ENCODE data around the gene TMEM117. TPM values are rescaled to one million over a fixed set of nuclear protein-coding genes. Genes with fewer than 3 reads are reported as not detected.
A peak's percentile ranks its signal among the peaks of the same experiment; 100 is the strongest.

TMEM117 gene
- total RNA-seq, 2 experiments from 2014 or later, result 1.6 to 1.7 TPM

GRCh38 chr12:43872396-43872795, 36.5 kb downstream of the TMEM117 start:
- no peaks in the 10 kb centered on the region for H3K27me3 Mint-ChIP-seq
- no peak for DNase-seq
- no peaks in the 10 kb centered on the region for H3K9me3 Mint-ChIP-seq
- H3K4me3 Mint-ChIP-seq, result no peak overlapping the region
- ChIA-PET CTCF (interaction anchor here (0.6 to 2.8 kb wide), 2 partner anchors 10 to 42 kb away, joined by 3 to 10 read pairs; no protein-coding TSS in a partner anchor), POLR2A (no interaction called here)
- no peaks in the 10 kb centered on the region for H3K4me1 Mint-ChIP-seq
- H3K27ac Mint-ChIP-seq, result no peak overlapping the region
- no peaks in the 10 kb centered on the region for H3K36me3 Mint-ChIP-seq (ENCODE audit: low read depth)

GRCh38 chr12:43878050-43878449, 42.2 kb downstream of the TMEM117 start:
- Mint-ChIP-seq H3K9me3 (no peaks in the 10 kb centered on the region), H3K4me1 (no peaks in the 10 kb centered on the region), H3K27me3 (no peaks in the 10 kb centered on the region), H3K4me3 (no peak overlapping the region), H3K27ac (no peak overlapping the region), H3K36me3 (ENCODE audit: low read depth) (no peaks in the 10 kb centered on the region)
- no peak for DNase-seq
- ChIA-PET CTCF (interaction anchor here (1.2 kb wide), 1 partner anchor 102 kb away, joined by 3 read pairs; no protein-coding TSS in a partner anchor), POLR2A (interaction anchor here (1.4 kb wide), 1 partner anchor 71 kb away, joined by 3 read pairs; no protein-coding TSS in a partner anchor)

- ChIA-PET CTCF (interaction anchor here (0.8 to 1.0 kb wide), 2 partner anchors 76 to 437 kb away, joined by 3 read pairs; no protein-coding TSS in a partner anchor), POLR2A (no interaction called here)
- no peaks in the 10 kb centered on the region for H3K36me3 Mint-ChIP-seq (ENCODE audit: low read depth)
These were observed 44.7 kb downstream of the TMEM117 start for GRCh38 chr12:43880547-43880946.

GRCh38 chr12:43882578-43883178, 46.8 kb downstream of the TMEM117 start:
- no peaks in the 10 kb centered on the region for H3K4me1 Mint-ChIP-seq

More at GRCh38 chr12:43880547-43880946, 44.7 kb downstream of the TMEM117 start:
- Mint-ChIP-seq H3K4me1 (no peaks in the 10 kb centered on the region), H3K4me3 (no peak overlapping the region), H3K27me3 (no peaks in the 10 kb centered on the region), H3K9me3 (no peaks in the 10 kb centered on the region), H3K27ac (no peak overlapping the region)
- no peak for DNase-seq

GRCh38 chr12:43883311-43883710, 47.4 kb downstream of the TMEM117 start:
- CTCF ChIA-PET, result interaction anchor here (0.7 to 3.1 kb wide), 13 partner anchors 8 to 439 kb away, joined by 3 to 29 read pairs (median 4); no protein-coding TSS in a partner anchor
- DNase-seq, result no peak
- POLR2A ChIA-PET, result interaction anchor here (1.2 to 1.4 kb wide), 2 partner anchors 77 to 124 kb away, joined by 5 to 8 read pairs; partner anchors contain the start of genes IRAK4, PUS7L and TWF1
- H3K9me3 Mint-ChIP-seq, result no peaks in the 10 kb centered on the region
- H3K4me3 Mint-ChIP-seq, result no peak overlapping the region
- H3K27ac Mint-ChIP-seq, result no peak overlapping the region
- no peaks in the 10 kb centered on the region for H3K27me3 Mint-ChIP-seq
- H3K4me1 Mint-ChIP-seq, result no peaks in the 10 kb centered on the region
- no peaks in the 10 kb centered on the region for H3K36me3 Mint-ChIP-seq (ENCODE audit: low read depth)

More at GRCh38 chr12:43882578-43883178, 46.8 kb downstream of the TMEM117 start:
- Mint-ChIP-seq H3K27me3 (no peaks in the 10 kb centered on the region), H3K36me3 (ENCODE audit: low read depth) (no peaks in the 10 kb centered on the region), H3K9me3 (no peaks in the 10 kb centered on the region), H3K4me3 (no peak overlapping the region), H3K27ac (no peak overlapping the region)
- ChIA-PET POLR2A (interaction anchor here (1.2 to 1.4 kb wide), 2 partner anchors 77 to 123 kb away, joined by 5 to 8 read pairs; partner anchors contain the start of genes IRAK4, PUS7L and TWF1), CTCF (interaction anchor here (0.6 to 3.1 kb wide), 21 partner anchors 9 to 439 kb away, joined by 3 to 29 read pairs (median 4); partner anchors contain the start of genes IRAK4, PUS7L and TWF1)
- DNase-seq, result peak; percentile 23

GRCh38 chr12:43883748-43884147, 47.9 kb downstream of the TMEM117 start:
- POLR2A ChIA-PET, result no interaction called here
- Mint-ChIP-seq H3K9me3 (no peaks in the 10 kb centered on the region), H3K36me3 (ENCODE audit: low read depth) (no peaks in the 10 kb centered on the region)

GRCh38 chr12:43884683-43885410, 49.0 kb downstream of the TMEM117 start:
- H3K4me3 Mint-ChIP-seq, result no peak overlapping the region
- ChIA-PET CTCF (interaction anchor here (0.7 to 3.1 kb wide), 3 partner anchors 107 to 110 kb away, joined by 3 to 29 read pairs (median 3); no protein-coding TSS in a partner anchor), POLR2A (no interaction called here)
- H3K36me3 Mint-ChIP-seq (ENCODE audit: low read depth), result no peaks in the 10 kb centered on the region
- no peaks in the 10 kb centered on the region for H3K27me3 Mint-ChIP-seq
- no peaks in the 10 kb centered on the region for H3K4me1 Mint-ChIP-seq
- H3K9me3 Mint-ChIP-seq, result no peaks in the 10 kb centered on the region
- no peak overlapping the region for H3K27ac Mint-ChIP-seq
- no peak for DNase-seq

More at GRCh38 chr12:43883748-43884147, 47.9 kb downstream of the TMEM117 start:
- Mint-ChIP-seq H3K27me3 (no peaks in the 10 kb centered on the region), H3K4me1 (no peaks in the 10 kb centered on the region), H3K4me3 (no peak overlapping the region), H3K27ac (no peak overlapping the region)
- CTCF ChIA-PET, result interaction anchor here (0.7 to 3.1 kb wide), 4 partner anchors 11 to 152 kb away, joined by 3 to 29 read pairs (median 7); no protein-coding TSS in a partner anchor
- DNase-seq, result no peak

- H3K36me3 Mint-ChIP-seq (ENCODE audit: low read depth), result no peaks in the 10 kb centered on the region
These were observed 51.5 kb downstream of the TMEM117 start for GRCh38 chr12:43887397-43887796.

GRCh38 chr12:43891856-43892574, 56.1 kb downstream of the TMEM117 start:
- Mint-ChIP-seq H3K36me3 (ENCODE audit: low read depth) (no peaks in the 10 kb centered on the region), H3K27ac (no peak overlapping the region), H3K4me3 (no peak overlapping the region), H3K27me3 (no peaks in the 10 kb centered on the region), H3K9me3 (peaks cover 2% of the 10 kb centered on the region), H3K4me1 (no peaks in the 10 kb centered on the region)
- ChIA-PET POLR2A (no interaction called here), CTCF (interaction anchor here (2.5 kb wide), 1 partner anchor 9 kb away, joined by 11 read pairs; no protein-coding TSS in a partner anchor)
- no peak for DNase-seq

More at GRCh38 chr12:43887397-43887796, 51.5 kb downstream of the TMEM117 start:
- Mint-ChIP-seq H3K4me1 (no peaks in the 10 kb centered on the region), H3K9me3 (peaks cover 2% of the 10 kb centered on the region), H3K27me3 (no peaks in the 10 kb centered on the region), H3K4me3 (no peak overlapping the region), H3K27ac (no peak overlapping the region)
- no peak for DNase-seq
- POLR2A ChIA-PET, result no interaction called here
- CTCF ChIA-PET, result no interaction called here

- Mint-ChIP-seq H3K36me3 (ENCODE audit: low read depth) (no peaks in the 10 kb centered on the region), H3K4me3 (no peak overlapping the region), H3K4me1 (no peaks in the 10 kb centered on the region), H3K27ac (no peak overlapping the region), H3K27me3 (no peaks in the 10 kb centered on the region), H3K9me3 (peaks cover 2% of the 10 kb centered on the region)
- ChIA-PET POLR2A (no interaction called here), CTCF (no interaction called here)
- no peak for DNase-seq
These were observed 57.8 kb downstream of the TMEM117 start for GRCh38 chr12:43893670-43894069.

- Mint-ChIP-seq H3K27me3 (no peaks in the 10 kb centered on the region), H3K27ac (no peak overlapping the region), H3K36me3 (ENCODE audit: low read depth) (no peaks in the 10 kb centered on the region), H3K4me3 (no peak overlapping the region), H3K4me1 (no peaks in the 10 kb centered on the region), H3K9me3 (peaks cover 2% of the 10 kb centered on the region)
- POLR2A ChIA-PET, result no interaction called here
- no peak for DNase-seq
- CTCF ChIA-PET, result no interaction called here
These were observed 59.8 kb downstream of the TMEM117 start for GRCh38 chr12:43895580-43896206.

GRCh38 chr12:43896496-43896895, 60.6 kb downstream of the TMEM117 start:
- H3K9me3 Mint-ChIP-seq, result peaks cover 2% of the 10 kb centered on the region
- no peak overlapping the region for H3K27ac Mint-ChIP-seq
- no peak for DNase-seq
- H3K4me1 Mint-ChIP-seq, result no peaks in the 10 kb centered on the region
- ChIA-PET CTCF (no interaction called here), POLR2A (no interaction called here)
- no peak overlapping the region for H3K4me3 Mint-ChIP-seq
- H3K27me3 Mint-ChIP-seq, result no peaks in the 10 kb centered on the region
- no peaks in the 10 kb centered on the region for H3K36me3 Mint-ChIP-seq (ENCODE audit: low read depth)
